Bronchus fibroblast of lung (primary cell): Measurements from ENCODE around the gene YPEL4. TPM values are rescaled to one million over a fixed set of nuclear protein-coding genes. Genes with fewer than 3 reads are reported as not detected.

Experiments used
- total RNA-seq: library from RNA; depleted of rRNA; stranded (reverse); fragments of >200 nt; gene quantifications from 2 replicates; pipeline ENCODE4 v1.2.3, GENCODE V29; 2015

Gene YPEL4
- total RNA-seq, result 0.17 and 0.45 TPM in 2 replicates

GRCh38 chr11:57649826-57650738 is at the start of gene YPEL4:
Gene YPEL4, minus strand, starts transcription at chr11:57649912. Its CDS starts 2,805 bp downstream, at chr11:57647107.

DNA sequence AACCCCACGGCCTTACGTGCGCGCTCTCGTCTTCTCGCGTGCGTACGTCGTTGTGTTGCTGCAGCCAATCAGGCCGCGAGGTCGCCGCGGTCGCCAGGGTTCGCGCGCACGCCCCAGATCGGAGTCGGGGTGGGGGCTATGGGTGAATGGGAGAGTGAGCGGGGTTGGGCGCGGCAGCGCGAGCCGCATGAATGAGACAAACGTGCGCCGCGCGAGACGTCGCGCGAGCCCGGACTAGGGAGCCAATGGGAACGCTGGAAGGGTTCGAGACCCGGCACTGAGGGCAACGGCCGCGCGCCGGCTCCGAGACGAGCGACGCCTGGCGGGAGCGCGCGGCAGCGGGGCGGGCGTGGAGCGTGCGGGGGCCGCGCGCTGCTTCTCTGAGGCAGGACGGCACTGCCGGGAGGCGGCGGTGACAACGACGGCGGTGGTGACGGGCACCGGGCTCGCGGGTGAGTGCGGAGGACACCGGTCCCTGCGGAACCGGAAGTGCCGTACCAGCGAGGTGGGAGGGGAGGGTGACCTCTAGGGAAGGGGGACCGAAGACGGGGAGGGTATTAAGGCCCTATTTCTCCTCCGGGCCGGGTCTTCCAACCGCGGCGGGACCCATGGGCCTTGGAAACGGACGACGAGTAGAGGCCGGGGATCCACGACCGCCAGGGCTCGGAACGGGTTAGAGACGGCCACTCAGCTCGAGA is 18.2 kb upstream of the YPEL4 start, which contains the start of gene ZDHHC5:
Gene ZDHHC5 (plus strand): TSS at position 379 of the 698 bp plus-strand sequence. CDS start 4,977 bp downstream, outside the sequence.

GRCh38 chr11:57657194-57658022 is 7.7 kb upstream of the YPEL4 start, which contains the start of gene CLP1:
Gene CLP1, plus strand, starts transcription at chr11:57657762. Its CDS starts 1,715 bp downstream, at chr11:57659477.

GRCh38 chr11:57597461-57597915 is 52.2 kb downstream of the YPEL4 start, which contains the start of gene SERPING1:
Gene SERPING1, plus strand, starts transcription at chr11:57597685. Its CDS starts 586 bp downstream, at chr11:57598271.

Other genes starting within 250 kb of the YPEL4 start
- 64.2 and 82.5 TPM in 2 replicates for gene SLC43A3, start 222.8 kb downstream of the YPEL4 start, total RNA-seq
- 1.3 TPM in 2 replicates for gene RTN4RL2, start 189.4 kb downstream of the YPEL4 start, total RNA-seq
- gene SLC43A1, start 134.2 kb downstream of the YPEL4 start, total RNA-seq, result 17.1 and 18.8 TPM in 2 replicates
- gene TIMM10, start 119.2 kb downstream of the YPEL4 start, total RNA-seq, result 53.1 and 56.5 TPM in 2 replicates
- gene SMTNL1, start 112.3 kb downstream of the YPEL4 start, total RNA-seq, result not detected in 2 replicates
- 35.1 and 41.9 TPM in 2 replicates for gene UBE2L6, start 82.2 kb downstream of the YPEL4 start, total RNA-seq
- 56.3 and 67.6 TPM in 2 replicates for gene SERPING1, start 52.2 kb downstream of the YPEL4 start, total RNA-seq
- gene CLP1, start 7.8 kb upstream of the YPEL4 start, total RNA-seq, result 15.0 and 15.8 TPM in 2 replicates
- 37.3 and 39.7 TPM in 2 replicates for gene ZDHHC5, start 18.2 kb upstream of the YPEL4 start, total RNA-seq
- gene MED19, start 62.3 kb upstream of the YPEL4 start, total RNA-seq, result 25.4 and 36.4 TPM in 2 replicates
- 59.6 and 60.0 TPM in 2 replicates for gene TMX2, start 62.7 kb upstream of the YPEL4 start, total RNA-seq
- gene SELENOH, start 91.6 kb upstream of the YPEL4 start, total RNA-seq, result 220 and 229 TPM in 2 replicates
- not detected in 2 replicates for gene BTBD18, start 101.9 kb upstream of the YPEL4 start, total RNA-seq
- 61.7 and 64.1 TPM in 2 replicates for gene CTNND1, start 111.9 kb upstream of the YPEL4 start, total RNA-seq